IMR-90 (cell line): Measurements from ENCODE around the gene PLEKHH1. TPM values are rescaled to one million over a fixed set of nuclear protein-coding genes. Genes with fewer than 3 reads are reported as not detected.
A peak's percentile ranks its signal among the peaks of the same experiment; 100 is the strongest.

ENCODE experiments used
- ATAC-seq: fragments of 200-7000 bp; cut with Tn5 transposase; 2 replicates; pipeline ENCODE4 v1.9.1; 2020; ENCODE audit warnings: low read depth, mild to moderate bottlenecking, moderate library complexity
- BruUV-seq: library from RNA; stranded (reverse); fragments of 400-500 nt; replicated peaks from 2 replicates; lab custom pipeline; 2021; lab: Mats Ljungman, UMichigan
- CTCF ChIA-PET: fragments of 300-600 bp; formaldehyde crosslinking; extraction: SDS; loops from one replicate; lab custom pipeline; 2021; ENCODE audit warnings: antibody characterized with exemption; lab: Yijun Ruan, JAX
- POLR2A ChIA-PET: fragments of 300-600 bp; sonication (Branson Sonifier 250); formaldehyde crosslinking; loops from one replicate; lab custom pipeline; 2022; ENCODE audit warnings: antibody characterized with exemption; ENCODE audit not compliant: unreplicated experiment; lab: Charles Lee
- DNase-seq: peaks from one replicate; pipeline ENCODE4 v3.0.0; 2013
- H2AFZ ChIP-seq: replicated peaks from 2 replicates; pipeline ENCODE3; 2013; ENCODE audit warnings: low read length, mild to moderate bottlenecking; ENCODE audit not compliant: poor library complexity
- H2AK5ac ChIP-seq: 2 replicates; pipeline ENCODE4 v1.6.1; 2013; ENCODE audit warnings: low read depth, low read length, inconsistent platforms
- H2AK9ac ChIP-seq: replicated peaks from 2 replicates; pipeline ENCODE3; 2013; ENCODE audit warnings: mild to moderate bottlenecking, low read depth, low read length, moderate library complexity; ENCODE audit not compliant: poor library complexity
- H2BK120ac ChIP-seq: 2 replicates; pipeline ENCODE4 v1.6.1; 2013; ENCODE audit warnings: low read depth, low read length, inconsistent platforms
- H2BK15ac ChIP-seq: 3 replicates; pipeline ENCODE4 v1.6.1; 2013; ENCODE audit warnings: low read depth, low read length, inconsistent platforms
- H2BK20ac ChIP-seq: 2 replicates; pipeline ENCODE4 v1.6.1; 2013; ENCODE audit warnings: low read depth, mild to moderate bottlenecking, inconsistent platforms, low read length, moderate library complexity
- H2BK5ac ChIP-seq: 2 replicates; pipeline ENCODE4 v1.6.1; 2013; ENCODE audit warnings: mild to moderate bottlenecking, low read depth, low read length, inconsistent platforms; ENCODE audit not compliant: poor library complexity, severe bottlenecking
- H3K14ac ChIP-seq: replicated peaks from 2 replicates; pipeline ENCODE4 v1.6.1; 2013; ENCODE audit warnings: low read depth, low read length, inconsistent platforms
- H3K18ac ChIP-seq: 2 replicates; pipeline ENCODE4 v1.6.1; 2013; ENCODE audit warnings: low read depth, low read length, control low read depth
- H3K23ac ChIP-seq: 2 replicates; pipeline ENCODE4 v1.6.1; 2013; ENCODE audit warnings: low read depth, low read length, inconsistent platforms
- H3K27ac ChIP-seq: 2 replicates; pipeline ENCODE4 v1.5.1; 2013; ENCODE audit warnings: mild to moderate bottlenecking, control low read depth, low read length; ENCODE audit not compliant: insufficient read depth
- H3K27me3 ChIP-seq: 2 replicates; pipeline ENCODE4 v1.6.1; 2013; ENCODE audit warnings: low read length; ENCODE audit not compliant: control insufficient read depth, insufficient read depth
- H3K36me3 ChIP-seq: 2 replicates; pipeline ENCODE4 v1.6.1; 2013; ENCODE audit warnings: low read length, mixed read lengths; ENCODE audit not compliant: control insufficient read depth, insufficient read depth
- H3K4ac ChIP-seq: 2 replicates; pipeline ENCODE4 v1.6.1; 2013; ENCODE audit warnings: low read depth, low read length, inconsistent platforms
- H3K4me1 ChIP-seq: 2 replicates; pipeline ENCODE4 v1.6.1; 2013; ENCODE audit warnings: low read length, mixed read lengths; ENCODE audit not compliant: control insufficient read depth, insufficient read depth
- H3K4me2 ChIP-seq: 2 replicates; pipeline ENCODE4 v1.6.1; 2013; ENCODE audit warnings: low read depth, mild to moderate bottlenecking, control low read depth, low read length, moderate library complexity
- H3K4me3 ChIP-seq: 2 replicates; pipeline ENCODE4 v1.5.1; 2013; ENCODE audit warnings: low read depth, mild to moderate bottlenecking, control low read depth, low read length, moderate library complexity; ENCODE audit not compliant: insufficient read depth
- H3K56ac ChIP-seq: 2 replicates; pipeline ENCODE4 v1.6.1; 2013; ENCODE audit warnings: low read length, inconsistent platforms; ENCODE audit not compliant: insufficient read depth; ENCODE audit errors: extremely low read depth
- H3K79me1 ChIP-seq, 2 experiments: 2 replicates each; pipeline ENCODE4 v1.6.1; 2013; ENCODE audit warnings: low read length in 2 of 2, inconsistent platforms in 1 of 2, low read depth in 1 of 2
- H3K9ac ChIP-seq: 2 replicates; pipeline ENCODE4 v1.6.1; 2013; ENCODE audit warnings: low read depth, low read length, control low read depth
- H3K9me1 ChIP-seq: 2 replicates; pipeline ENCODE4 v1.6.1; 2013; ENCODE audit warnings: low read length, inconsistent platforms; ENCODE audit not compliant: insufficient read depth
- H3K9me3 ChIP-seq: 2 replicates; pipeline ENCODE4 v1.6.1; 2013; ENCODE audit warnings: low read length; ENCODE audit not compliant: control insufficient read depth, insufficient read depth
- H4K20me1 ChIP-seq: 2 replicates; pipeline ENCODE4 v1.6.1; 2013; ENCODE audit warnings: low read length, inconsistent platforms; ENCODE audit not compliant: insufficient read depth
- H4K5ac ChIP-seq: 2 replicates; pipeline ENCODE4 v1.6.1; 2013; ENCODE audit warnings: mild to moderate bottlenecking, low read depth, low read length, control low read depth
- H4K8ac ChIP-seq, 2 experiments: 2 replicates each; pipeline ENCODE4 v1.6.1; 2013; ENCODE audit warnings: low read depth in 2 of 2, low read length in 2 of 2, control low read depth in 1 of 2, inconsistent platforms in 1 of 2
- H4K91ac ChIP-seq: 2 replicates; pipeline ENCODE4 v1.6.1; 2013; ENCODE audit warnings: low read depth, low read length, inconsistent platforms; ENCODE audit not compliant: insufficient read depth
- BHLHE40 ChIP-seq: fragments of 150-350 bp; IDR thresholded peaks from 2 replicates; pipeline ENCODE4 v1.6.1; 2016; ENCODE audit warnings: mild to moderate bottlenecking, low read depth, low read length
- CHD1 ChIP-seq: IDR thresholded peaks from 2 replicates; pipeline ENCODE4 v1.6.1; 2012; ENCODE audit warnings: low read depth, low read length, improper control_type of control experiment
- ELK1 ChIP-seq: fragments of 150-350 bp; IDR thresholded peaks from 2 replicates; pipeline ENCODE4 v1.6.1; 2016; ENCODE audit warnings: low read depth, mild to moderate bottlenecking, low read length, moderate library complexity, borderline replicate concordance
- MAFK ChIP-seq: IDR thresholded peaks from 2 replicates; pipeline ENCODE4 v1.6.1; 2012; ENCODE audit warnings: low read depth, low read length, improper control_type of control experiment
- MAZ ChIP-seq: IDR thresholded peaks from 2 replicates; pipeline ENCODE4 v1.6.1; 2012; ENCODE audit warnings: low read depth, mild to moderate bottlenecking, low read length, improper control_type of control experiment, moderate library complexity, borderline replicate concordance
- NFE2L2 ChIP-seq: fragments of 150-350 bp; IDR thresholded peaks from 2 replicates; pipeline ENCODE4 v1.6.1; 2016; ENCODE audit warnings: low read depth, mild to moderate bottlenecking, low read length
- POLR2A ChIP-seq: IDR thresholded peaks from 2 replicates; pipeline ENCODE4 v1.6.1; 2012; ENCODE audit warnings: mild to moderate bottlenecking, low read depth, low read length
- RAD21 ChIP-seq: IDR thresholded peaks from 2 replicates; pipeline ENCODE4 v1.6.1; 2012; ENCODE audit warnings: low read length, improper control_type of control experiment
- RCOR1 ChIP-seq: IDR thresholded peaks from 2 replicates; pipeline ENCODE4 v1.6.1; 2012; ENCODE audit warnings: mild to moderate bottlenecking, low read length, improper control_type of control experiment; ENCODE audit not compliant: insufficient replicate concordance
- RFX5 ChIP-seq: IDR thresholded peaks from 2 replicates; pipeline ENCODE4 v1.8.0; 2012; ENCODE audit warnings: low read depth, mild to moderate bottlenecking, low read length, moderate library complexity
- USF2 ChIP-seq: fragments of 150-350 bp; IDR thresholded peaks from 2 replicates; pipeline ENCODE4 v1.6.1; 2017; ENCODE audit warnings: mild to moderate bottlenecking, antibody characterized with exemption, low read length, low read depth
- WGBS, 2 experiments: methylation state at CpG; one replicate each; pipeline versions ENCODE4 v1.1.5 to v1.1.7; 2013; ENCODE audit warnings: missing lambda C conversion rate in 2 of 2; ENCODE audit not compliant: insufficient read length in 1 of 2; ENCODE audit errors: extremely low coverage in 2 of 2; 5-methylcytosine and 5-hydroxymethylcytosine counted together
- dilution Hi-C: fragments of 300-500 bp; cut with HindIII; formaldehyde crosslinking; loops from one replicate; pipeline ENCODE4 v1.14.3; 2018; ENCODE audit warnings: low sequenced_read_pairs; ENCODE audit not compliant: unreplicated experiment
- in situ Hi-C: fragments of 300-500 bp; cut with MboI; formaldehyde crosslinking; loops from 3 replicates; pipeline ENCODE4 v1.14.3; 2019; ENCODE audit warnings: low sequenced_read_pairs, inconsistent platforms, mixed read lengths
- intact Hi-C: fragments of 100-400 bp; cut with micrococcal nuclease; formaldehyde crosslinking; loops from 2 replicates; pipeline ENCODE4 v1.10.0; 2022
- polyA plus RNA-seq, 3 experiments: library from polyadenylated mRNA; depleted of rRNA; stranded (reverse); fragments of >200 nt; gene quantifications; 2 replicates each; pipeline ENCODE4 v1.2.3, GENCODE V29; 2012; ENCODE audit warnings: low replicate concordance in 1 of 3
- total RNA-seq: library from RNA; depleted of rRNA; stranded (reverse); fragments of >200 nt; gene quantifications from 2 replicates; pipeline ENCODE4 v1.2.3, GENCODE V29; 2012
- TF ChIP-seq, protein P1 (sequence below): conservative IDR thresholded peaks from 2 replicates; pipeline ENCODE4 v1.5.1; 2012; ENCODE audit warnings: mild to moderate bottlenecking, low read depth, low read length, improper control_type of control experiment

The PLEKHH1 gene
- total and polyA plus RNA-seq, 2 of the 4 experiments (the other 2 are of a cell fraction), result under 0.01 to 0.34 TPM

DNA sequence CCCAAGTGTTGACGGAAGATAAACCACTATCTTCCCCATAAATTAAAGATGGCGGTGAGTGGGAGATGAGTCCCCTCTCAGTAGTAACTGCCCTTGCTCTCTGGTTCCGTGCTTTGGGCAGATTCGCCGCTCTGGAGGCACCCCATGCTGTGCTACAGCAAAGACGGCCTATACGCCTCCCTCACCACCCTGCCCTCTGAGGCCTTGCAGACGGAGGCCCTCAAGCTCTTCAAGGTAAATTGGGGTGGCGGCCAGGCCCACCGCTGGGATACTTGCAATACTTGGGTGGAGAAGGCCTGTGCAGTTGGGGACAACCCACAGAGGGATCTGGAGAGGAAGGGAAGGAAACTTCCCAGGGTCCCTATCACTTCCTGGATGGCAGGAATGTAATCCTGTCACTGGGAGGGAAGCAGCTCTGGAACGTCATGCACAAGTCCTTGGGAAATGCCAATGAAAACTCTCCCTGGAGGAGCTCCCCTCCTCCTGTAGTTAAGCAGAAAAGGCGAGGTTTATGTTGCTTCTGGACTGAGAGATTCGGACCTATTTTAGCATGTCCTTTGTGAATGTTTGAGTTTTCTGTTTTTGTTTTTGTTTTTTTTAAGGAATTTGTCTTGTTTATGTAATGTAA is 44.2 kb downstream of the PLEKHH1 start:
- CTCF ChIA-PET, result no interaction called here

More for the DNA sequence above, 44.2 kb downstream of the PLEKHH1 start:
- H3K4me3 ChIP-seq, result no peak overlapping the region
- H3K4me1 ChIP-seq, result no peaks in the 10 kb centered on the region
- peak overlapping the region; percentile 27 for H2AFZ ChIP-seq
- H3K9me1 ChIP-seq, result 0 out of 2 replicates have a peak, but pooled peaks cover 3% of the 10 kb centered on the region
- dilution Hi-C loops, result no loop called here
- no peak overlapping the region for H3K23ac ChIP-seq
- H2AK9ac ChIP-seq, result no peak overlapping the region
- H4K8ac ChIP-seq, result no peak overlapping the region
- H3K36me3 ChIP-seq, result no peaks in the 10 kb centered on the region
- no peak overlapping the region for H2BK20ac ChIP-seq
- no peak overlapping the region for H2BK5ac ChIP-seq
- DNase-seq, result no peak
- H3K4me2 ChIP-seq, result no peak overlapping the region
- H2BK15ac ChIP-seq, result no peak overlapping the region
- no peaks in the 10 kb centered on the region for H3K9me3 ChIP-seq
- no peak overlapping the region for H2BK120ac ChIP-seq
- H3K18ac ChIP-seq, result no peak overlapping the region
- no peaks in the 10 kb centered on the region for H3K79me1 ChIP-seq
- H2AK5ac ChIP-seq, result no peak overlapping the region
- H4K5ac ChIP-seq, result no peak overlapping the region
- H3K4ac ChIP-seq, result no peak overlapping the region
- POLR2A ChIA-PET, result no interaction called here
- BruUV-seq, result no TSS peak
- intact Hi-C loops, result no loop called here
- ATAC-seq, result peak; percentile 54
- no peak overlapping the region for H3K27ac ChIP-seq
- no peak overlapping the region for H3K56ac ChIP-seq
- no peaks in the 10 kb centered on the region for H4K20me1 ChIP-seq
- H3K27me3 ChIP-seq, result peaks cover 8% of the 10 kb centered on the region
- no peak overlapping the region for H3K9ac ChIP-seq
- in situ Hi-C loops, result no loop called here
- H3K14ac ChIP-seq, result no peak overlapping the region
- no peak overlapping the region for H4K91ac ChIP-seq
- TF ChIP-seq NFE2L2 (no peak), USF2 (no peak), BHLHE40 (no peak), RFX5 (no peak), RAD21 (no peak), MAZ (no peak), ELK1 (no peak), POLR2A (no peak), CHD1 (no peak), MAFK (no peak), RCOR1 (no peak)
- TF ChIP-seq, protein P1, sequence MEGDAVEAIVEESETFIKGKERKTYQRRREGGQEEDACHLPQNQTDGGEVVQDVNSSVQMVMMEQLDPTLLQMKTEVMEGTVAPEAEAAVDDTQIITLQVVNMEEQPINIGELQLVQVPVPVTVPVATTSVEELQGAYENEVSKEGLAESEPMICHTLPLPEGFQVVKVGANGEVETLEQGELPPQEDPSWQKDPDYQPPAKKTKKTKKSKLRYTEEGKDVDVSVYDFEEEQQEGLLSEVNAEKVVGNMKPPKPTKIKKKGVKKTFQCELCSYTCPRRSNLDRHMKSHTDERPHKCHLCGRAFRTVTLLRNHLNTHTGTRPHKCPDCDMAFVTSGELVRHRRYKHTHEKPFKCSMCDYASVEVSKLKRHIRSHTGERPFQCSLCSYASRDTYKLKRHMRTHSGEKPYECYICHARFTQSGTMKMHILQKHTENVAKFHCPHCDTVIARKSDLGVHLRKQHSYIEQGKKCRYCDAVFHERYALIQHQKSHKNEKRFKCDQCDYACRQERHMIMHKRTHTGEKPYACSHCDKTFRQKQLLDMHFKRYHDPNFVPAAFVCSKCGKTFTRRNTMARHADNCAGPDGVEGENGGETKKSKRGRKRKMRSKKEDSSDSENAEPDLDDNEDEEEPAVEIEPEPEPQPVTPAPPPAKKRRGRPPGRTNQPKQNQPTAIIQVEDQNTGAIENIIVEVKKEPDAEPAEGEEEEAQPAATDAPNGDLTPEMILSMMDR, result no peak
- no CpG with 5 or more reads among the region's 13 CpGs for WGBS, 2 experiments
